HG02943 (cell line): Measurements from ENCODE around the gene WDFY2.

Source experiments
- ATAC-seq: cut with Tn5 transposase; IDR thresholded peaks from one replicate; pipeline ENCODE4 v1.9.1; 2021; ENCODE audit warnings: mild to moderate bottlenecking, low read depth, moderate library complexity; ENCODE audit not compliant: unreplicated experiment

WDFY2 gene

GRCh38 chr13:51763486-51763885 is 179.2 kb downstream of the WDFY2 start:
- no peak for ATAC-seq

DNA sequence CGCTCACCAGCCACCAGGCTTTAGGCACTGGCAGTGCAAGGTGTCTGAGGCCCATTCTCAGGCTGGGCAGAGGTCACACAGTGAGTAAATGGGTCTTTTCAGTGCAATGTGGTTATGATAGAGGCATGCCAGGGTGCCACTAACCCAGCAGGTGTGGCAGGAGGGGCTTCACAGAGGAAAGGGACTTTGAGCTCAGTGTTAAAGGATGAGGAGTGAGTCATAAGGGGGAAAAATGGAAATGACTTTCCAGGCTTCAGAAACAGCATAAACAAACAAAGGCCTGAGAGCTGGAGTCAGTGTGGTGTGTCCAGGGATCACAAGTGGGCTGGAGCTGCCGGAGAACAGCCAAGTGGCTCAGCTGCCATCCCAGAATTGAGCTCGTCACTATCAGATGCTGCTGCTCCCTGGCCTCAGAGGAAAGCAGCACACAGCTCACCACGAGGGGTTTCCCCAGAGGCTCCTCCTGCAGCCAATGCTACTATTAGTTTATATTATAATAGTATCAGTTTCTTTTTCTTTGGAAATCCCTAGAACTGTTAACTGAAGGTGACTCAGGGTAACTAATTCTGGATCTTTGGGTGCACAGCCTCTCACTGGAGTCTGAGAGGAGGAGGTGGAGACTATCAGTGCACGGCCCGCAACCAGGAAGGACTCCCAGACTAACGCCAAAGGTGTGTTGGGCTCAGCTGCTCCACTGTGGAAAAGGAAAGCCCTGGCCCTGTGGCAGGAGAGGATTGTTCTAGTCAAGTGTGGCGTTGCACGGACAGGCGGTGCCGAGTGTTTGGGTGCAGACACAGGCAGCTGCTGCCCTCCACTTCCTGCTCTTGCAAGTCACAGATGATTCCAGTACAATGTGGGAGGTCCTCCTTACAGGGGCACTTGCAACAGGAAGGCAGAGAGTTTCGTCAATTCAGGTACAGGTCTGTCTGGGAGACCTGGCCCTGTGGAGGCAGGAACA is 180.2 kb downstream of the WDFY2 start:
- ATAC-seq: peak; percentile 69

DNA sequence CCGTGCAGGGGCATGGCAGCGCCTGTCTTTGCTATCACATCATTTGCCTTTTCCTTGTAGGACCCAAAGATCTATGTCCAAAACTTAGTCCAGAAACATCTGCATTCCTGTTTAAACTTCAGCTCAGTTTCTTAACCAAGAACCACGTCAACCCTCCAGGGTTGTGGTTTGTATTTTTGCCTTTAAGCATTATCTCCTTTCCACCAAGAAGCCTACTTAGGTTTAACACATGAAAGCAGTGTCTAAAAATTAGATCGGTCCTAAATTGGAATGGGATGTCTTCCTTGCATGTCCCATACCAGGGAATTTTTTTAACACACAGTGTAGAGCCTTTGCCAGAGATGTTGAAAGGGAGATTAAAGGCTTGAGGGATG is 180.9 kb downstream of the WDFY2 start:
- no peak for ATAC-seq

DNA sequence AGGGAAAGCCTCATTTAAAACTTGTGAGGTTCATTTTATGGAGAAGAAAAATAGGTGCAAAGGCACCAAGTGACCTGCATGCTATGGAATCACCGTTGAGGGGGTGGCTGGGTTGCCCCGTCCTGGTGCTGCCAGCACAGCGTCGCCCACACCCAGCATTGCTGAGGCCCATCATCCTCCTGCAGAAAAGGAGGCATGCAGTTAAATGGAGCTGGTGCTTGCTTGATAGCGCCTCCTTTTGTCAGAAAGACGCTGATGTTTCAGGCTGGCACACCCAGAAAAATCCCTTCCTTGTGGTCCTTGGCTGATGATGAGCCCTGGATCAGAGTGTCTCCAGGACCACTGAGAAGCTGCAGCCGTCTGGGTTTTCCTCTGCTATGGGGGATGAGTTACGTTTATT is 182.8 kb downstream of the WDFY2 start:
- ATAC-seq: no peak

DNA sequence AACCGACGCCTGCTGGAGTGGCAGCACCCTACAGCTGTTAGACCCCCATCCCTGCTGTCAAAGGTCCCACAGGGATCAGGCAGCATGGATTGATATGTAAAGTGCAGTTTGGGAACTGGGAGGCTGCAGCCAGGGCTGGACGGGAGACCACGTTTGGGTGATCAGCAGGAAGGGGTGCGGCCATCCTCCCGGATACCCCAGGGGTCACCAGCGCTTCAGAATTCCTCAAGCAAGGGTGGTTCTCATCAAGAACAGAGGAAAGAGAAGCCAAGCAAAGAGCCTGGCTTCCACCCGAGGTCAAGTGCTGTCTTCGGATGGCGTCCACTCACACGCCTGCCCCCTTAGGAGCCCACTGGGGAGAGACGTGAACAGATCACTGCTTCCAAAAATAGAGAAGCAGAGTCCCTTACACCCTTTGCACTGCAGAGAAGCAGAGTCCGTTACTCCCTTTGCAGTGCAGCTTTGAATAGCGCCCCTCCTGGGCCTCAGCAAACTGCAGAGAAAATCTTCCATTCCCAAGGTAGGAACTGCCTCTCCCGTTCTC is 184.2 kb downstream of the WDFY2 start:
- ATAC-seq: no peak

- no peak for ATAC-seq
Measured at GRCh38 chr13:51768976-51769375, 184.7 kb downstream of the WDFY2 start.

DNA sequence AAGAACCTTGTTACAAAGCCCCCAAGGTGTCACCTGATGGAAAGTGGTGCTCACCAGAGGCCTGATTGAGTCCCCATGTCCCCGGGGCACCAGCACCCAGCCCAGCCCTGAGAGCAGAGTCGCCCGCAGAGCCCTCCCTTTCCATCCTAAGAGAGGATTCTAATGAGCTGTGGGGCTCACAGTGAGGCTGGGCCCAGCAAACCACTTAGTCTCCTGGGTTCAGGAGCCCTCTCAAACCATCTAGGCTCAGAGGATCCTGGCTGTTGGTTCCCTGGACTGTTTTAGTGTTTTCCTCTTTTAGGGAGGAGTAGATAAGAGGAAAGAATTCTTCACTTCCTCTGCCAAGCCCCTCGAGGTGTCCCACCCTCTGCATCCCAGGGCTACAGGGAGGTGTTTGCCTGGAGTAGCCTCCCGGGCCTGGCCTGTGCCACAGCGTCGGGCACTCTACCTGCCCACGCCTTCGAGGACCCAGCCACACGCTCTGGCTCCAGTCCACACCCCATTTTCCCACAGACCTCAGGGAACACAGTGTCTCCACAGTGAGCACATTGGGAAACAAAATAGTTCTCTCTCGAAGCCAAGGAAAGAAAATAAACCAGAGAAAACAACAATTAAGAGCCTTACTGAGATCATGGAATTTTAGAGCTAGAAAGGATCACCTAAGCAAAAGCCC is 185.3 kb downstream of the WDFY2 start:
- no peak for ATAC-seq

- no peak for ATAC-seq
Measured at GRCh38 chr13:51770160-51770559, 185.9 kb downstream of the WDFY2 start.

DNA sequence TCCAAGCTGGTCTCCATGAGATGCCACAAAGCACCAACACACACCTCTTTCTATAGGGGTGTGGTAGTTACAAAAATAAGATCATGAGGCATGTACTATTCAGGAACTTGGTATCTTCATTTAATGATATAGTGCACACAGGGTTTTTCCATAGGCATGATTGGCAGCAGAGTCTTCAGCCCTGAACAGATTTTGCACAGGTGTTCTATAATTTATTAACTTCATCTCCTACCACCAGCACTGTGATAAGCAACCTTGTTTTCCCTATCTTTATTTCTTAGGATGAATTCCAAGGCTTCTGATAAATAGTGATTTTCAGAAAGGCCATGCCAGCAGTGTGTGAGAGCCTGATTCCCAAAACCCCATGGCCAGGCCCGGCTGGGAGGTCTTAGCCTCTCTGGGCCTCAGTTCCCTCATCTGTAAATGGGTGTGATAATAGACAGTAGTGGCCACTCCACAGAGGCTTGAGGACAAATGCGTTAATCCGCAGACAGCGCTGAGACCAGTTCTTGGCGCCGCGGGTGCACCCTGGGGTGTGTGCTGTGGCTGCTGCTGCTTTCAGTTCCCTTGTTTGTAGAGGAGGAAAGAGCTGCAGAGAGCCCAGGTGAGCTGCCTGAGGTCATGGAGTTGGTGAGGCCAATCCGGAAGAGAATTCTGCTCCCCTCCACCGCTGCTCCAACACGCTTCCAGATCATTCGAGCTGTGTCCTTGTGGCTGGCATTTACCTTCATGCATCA is 186.6 kb downstream of the WDFY2 start:
- no peak for ATAC-seq

- ATAC-seq: no peak
Measured at GRCh38 chr13:51771418-51772104, 187.3 kb downstream of the WDFY2 start.

GRCh38 chr13:51772105-51772455 is 187.8 kb downstream of the WDFY2 start:
- no peak for ATAC-seq

DNA sequence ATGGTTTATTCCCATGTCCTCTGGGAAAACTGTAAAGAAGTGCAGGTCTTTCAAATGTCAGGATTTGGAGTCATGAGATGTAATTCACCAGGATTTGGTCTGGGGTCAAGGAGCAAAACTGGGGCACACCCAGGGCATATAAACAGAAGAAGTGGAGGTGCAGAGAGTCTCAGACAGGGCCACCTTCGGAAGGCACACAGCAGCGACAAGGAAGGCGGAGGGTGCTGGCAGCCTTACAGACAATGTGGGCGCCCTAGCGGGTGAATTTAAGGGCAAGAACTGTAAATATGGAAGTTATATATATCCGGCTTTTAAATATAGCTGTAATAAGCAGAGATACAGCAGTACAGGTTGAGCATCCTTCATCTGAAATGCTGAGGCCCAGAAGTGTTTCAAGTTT is 188.5 kb downstream of the WDFY2 start:
- no peak for ATAC-seq

- ATAC-seq: no peak
Measured at GRCh38 chr13:51773515-51773914, 189.3 kb downstream of the WDFY2 start.

GRCh38 chr13:51776179-51776578 is 191.9 kb downstream of the WDFY2 start:
- ATAC-seq: no peak

- no peak for ATAC-seq
Measured at GRCh38 chr13:51777921-51778320, 193.7 kb downstream of the WDFY2 start.

DNA sequence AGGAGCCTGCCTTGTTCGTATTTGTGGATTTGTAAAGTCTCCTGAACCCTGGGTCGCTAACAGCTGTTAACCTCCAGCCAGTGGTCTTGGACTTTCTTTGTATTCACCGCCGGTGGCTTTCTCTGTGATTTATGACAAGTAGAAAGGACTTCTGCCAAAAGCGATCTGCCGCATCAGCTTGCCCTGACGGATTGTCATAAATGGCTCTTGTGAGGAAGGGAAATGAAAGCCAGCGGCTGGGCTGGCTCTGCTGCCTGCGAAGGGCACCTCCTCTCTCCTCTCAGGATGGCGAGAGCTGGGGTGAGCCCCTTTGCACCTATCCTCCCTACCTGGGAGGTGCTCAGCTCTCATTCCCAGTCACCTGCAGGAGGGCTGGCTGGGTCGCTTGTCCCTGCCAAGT is 194.1 kb downstream of the WDFY2 start:
- ATAC-seq: no peak

- no peak for ATAC-seq
Measured at GRCh38 chr13:51780099-51780498, 195.8 kb downstream of the WDFY2 start.

DNA sequence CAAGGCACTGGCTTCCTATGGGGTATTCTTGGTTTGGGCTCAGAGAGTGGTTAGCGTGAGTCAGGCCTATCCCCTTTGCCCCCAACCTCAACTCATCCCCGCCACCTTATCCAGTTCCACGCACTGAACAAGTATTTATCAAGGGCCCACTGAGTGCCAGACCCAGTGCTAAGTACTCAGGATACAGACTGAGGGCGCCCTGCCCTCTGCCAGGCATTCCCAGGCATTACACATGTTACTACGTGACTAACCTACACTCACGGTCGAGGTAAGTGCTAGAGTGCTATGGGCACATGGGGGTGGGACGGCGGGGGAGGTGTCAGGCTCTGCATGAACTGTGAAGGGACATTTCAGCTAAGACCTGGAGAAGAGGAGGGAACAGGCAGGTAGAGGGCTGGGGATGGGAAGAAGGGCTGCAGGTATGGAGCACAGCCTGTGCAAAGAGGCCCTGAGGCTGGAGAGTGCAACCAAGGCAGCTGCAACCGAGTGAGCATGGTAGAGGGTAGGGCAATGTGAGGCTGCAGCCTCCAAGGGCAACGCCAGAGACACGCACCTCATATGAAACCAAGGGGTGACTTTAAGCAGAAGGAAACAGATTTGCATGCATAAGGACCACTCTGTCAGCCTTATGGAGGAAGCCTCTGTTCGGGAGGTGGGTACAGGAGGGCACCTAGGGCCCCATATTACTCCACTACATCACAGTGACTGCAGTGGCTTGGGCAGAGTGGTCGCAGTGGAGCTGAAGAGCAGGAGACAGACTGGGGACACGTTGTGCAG is 197.2 kb downstream of the WDFY2 start:
- peak; percentile 65 for ATAC-seq

DNA sequence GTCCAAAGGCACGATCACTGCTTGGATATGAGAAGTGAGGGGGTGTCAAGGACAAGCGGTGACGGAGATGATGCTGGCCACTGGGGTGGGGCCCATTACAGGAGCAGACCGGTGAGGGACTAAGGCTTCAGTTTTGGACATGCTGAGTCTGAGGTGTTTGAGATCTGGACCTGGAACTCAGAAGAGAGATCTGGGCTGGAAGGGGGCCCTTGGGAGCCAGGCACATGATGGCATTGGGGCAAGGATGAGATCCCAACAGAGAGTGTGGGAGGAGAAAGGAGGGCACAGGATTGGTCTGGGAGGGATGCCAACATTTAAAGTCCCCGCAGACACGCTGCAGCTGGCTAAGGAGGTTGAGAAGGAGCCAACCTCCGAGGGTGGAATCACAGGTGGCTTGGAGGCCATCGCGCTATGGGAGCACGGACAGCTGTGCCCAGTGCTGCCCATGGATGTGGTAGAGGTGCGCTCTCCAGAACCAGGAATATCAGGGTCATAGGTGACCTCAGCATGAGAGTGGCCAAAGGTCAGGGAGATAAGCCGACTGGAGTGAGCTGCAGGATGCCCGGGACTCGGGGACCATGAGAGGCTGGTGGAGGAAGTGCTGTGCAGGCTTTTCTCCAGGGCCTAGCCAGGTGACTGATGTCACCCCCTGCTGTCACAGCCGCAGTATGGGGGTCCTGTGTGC is 197.9 kb downstream of the WDFY2 start:
- ATAC-seq: no peak
